Measurements from ENCODE around the gene CASP6.
A peak's percentile ranks its signal among the peaks of the same experiment; 100 is the strongest.

Gene CASP6

DNA sequence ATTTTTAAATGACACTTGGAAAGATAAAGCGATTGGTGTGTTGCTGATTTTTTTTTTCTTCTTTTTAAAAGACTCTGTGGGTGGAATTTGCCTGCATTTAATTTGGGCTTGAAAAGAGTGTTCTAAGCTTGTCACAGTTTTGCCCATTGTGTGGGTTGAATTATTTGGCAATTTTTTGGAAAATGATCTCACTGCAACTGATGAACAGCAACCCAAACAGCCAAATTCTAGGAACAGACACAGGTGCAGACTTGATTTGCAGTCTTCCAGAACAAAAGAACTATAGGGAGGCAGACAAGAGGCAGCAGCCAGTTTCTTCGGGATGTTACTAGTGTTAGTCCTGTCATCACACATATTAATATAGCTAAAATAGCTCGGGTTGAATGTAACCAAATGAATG is 40.5 kb downstream of the CASP6 start:
- ATAC-seq (no peak), DNase-seq (ENCODE audit: low spot score in 2 of 2) (no peak)
- no peak overlapping the region for H3K27ac Mint-ChIP-seq
- no peaks in the 10 kb centered on the region for H3K9me3 Mint-ChIP-seq
- H3K36me3 Mint-ChIP-seq: peaks cover 51% of the 10 kb centered on the region
- peaks cover 12% of the 10 kb centered on the region for H3K4me1 Mint-ChIP-seq
- H3K4me3 Mint-ChIP-seq: no peak overlapping the region

- no peak overlapping the region for H3K27ac Mint-ChIP-seq
- H3K4me3 Mint-ChIP-seq: no peak overlapping the region
- H3K36me3 Mint-ChIP-seq: peaks cover 51% of the 10 kb centered on the region
- DNase-seq (ENCODE audit: low spot score in 2 of 2) (no peak), ATAC-seq (no peak)
- peaks cover 12% of the 10 kb centered on the region for H3K4me1 Mint-ChIP-seq
- no peaks in the 10 kb centered on the region for H3K9me3 Mint-ChIP-seq
Observed at GRCh38 chr4:109662116-109662515, 41.1 kb downstream of the CASP6 start.

DNA sequence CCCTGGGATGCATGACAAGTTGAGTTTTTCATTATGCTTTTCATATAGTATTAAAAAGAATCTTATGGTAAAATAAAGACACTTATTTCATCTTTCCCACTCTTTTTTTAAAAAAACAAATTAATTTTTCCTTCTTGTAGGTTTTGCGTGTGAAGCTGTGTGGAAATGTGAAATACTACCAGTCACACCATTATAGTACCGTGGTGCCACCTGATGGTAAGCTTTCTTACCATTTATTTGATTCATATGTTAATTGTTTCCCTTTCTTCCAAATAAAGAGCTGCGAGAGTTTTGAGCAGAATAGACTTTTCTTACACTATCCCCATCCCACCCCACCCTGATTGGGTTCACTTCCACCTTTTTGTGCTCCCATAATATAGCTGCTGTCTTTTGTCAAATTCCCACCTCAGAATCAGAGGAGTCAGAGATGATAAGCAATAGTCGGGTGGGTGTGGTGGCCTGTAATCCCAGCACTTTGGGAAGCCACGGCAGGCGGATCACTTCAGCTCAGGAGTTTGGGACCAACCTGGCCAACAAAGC is 44.3 kb downstream of the CASP6 start:
- DNase-seq (ENCODE audit: low spot score in 2 of 2) (no peak), ATAC-seq (no peak)
- Mint-ChIP-seq H3K4me1 (no peaks in the 10 kb centered on the region), H3K27ac (no peak overlapping the region), H3K9me3 (no peaks in the 10 kb centered on the region), H3K36me3 (peaks cover 41% of the 10 kb centered on the region), H3K4me3 (no peak overlapping the region)

GRCh38 chr4:109657854-109658418 is 45.3 kb downstream of the CASP6 start:
- H3K9me3 Mint-ChIP-seq: no peaks in the 10 kb centered on the region
- no peak overlapping the region for H3K27ac Mint-ChIP-seq
- ATAC-seq (no peak), DNase-seq (ENCODE audit: low spot score in 2 of 2) (no peak)
- H3K4me1 Mint-ChIP-seq: no peaks in the 10 kb centered on the region
- no peak overlapping the region for H3K4me3 Mint-ChIP-seq
- peaks cover 34% of the 10 kb centered on the region for H3K36me3 Mint-ChIP-seq

DNA sequence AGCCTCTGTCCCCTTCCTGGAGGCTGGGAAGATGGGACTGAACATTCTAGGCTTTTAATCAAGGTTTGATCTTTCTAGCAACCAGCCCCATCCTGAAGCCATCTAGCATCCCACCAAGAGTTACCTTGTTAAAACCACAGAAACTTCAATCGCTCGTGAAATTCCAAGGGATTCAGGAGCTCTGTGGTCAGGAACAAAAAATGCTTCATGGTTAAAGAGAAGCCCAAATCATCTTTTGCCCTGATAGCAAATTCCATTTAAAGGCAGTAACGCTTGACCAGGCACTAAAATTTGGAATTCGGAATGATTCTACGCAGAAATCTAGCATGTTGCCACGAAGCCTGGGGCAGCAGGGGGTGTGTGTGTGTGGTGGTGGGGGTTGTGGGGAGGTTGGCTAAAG is 47.8 kb downstream of the CASP6 start:
- H3K27ac Mint-ChIP-seq: no peak overlapping the region
- H3K4me1 Mint-ChIP-seq: peaks cover 5% of the 10 kb centered on the region
- ATAC-seq (no peak), DNase-seq (ENCODE audit: low spot score in 2 of 2) (no peak)
- no peaks in the 10 kb centered on the region for H3K9me3 Mint-ChIP-seq
- H3K4me3 Mint-ChIP-seq: no peak overlapping the region
- H3K36me3 Mint-ChIP-seq: peaks cover 10% of the 10 kb centered on the region

DNA sequence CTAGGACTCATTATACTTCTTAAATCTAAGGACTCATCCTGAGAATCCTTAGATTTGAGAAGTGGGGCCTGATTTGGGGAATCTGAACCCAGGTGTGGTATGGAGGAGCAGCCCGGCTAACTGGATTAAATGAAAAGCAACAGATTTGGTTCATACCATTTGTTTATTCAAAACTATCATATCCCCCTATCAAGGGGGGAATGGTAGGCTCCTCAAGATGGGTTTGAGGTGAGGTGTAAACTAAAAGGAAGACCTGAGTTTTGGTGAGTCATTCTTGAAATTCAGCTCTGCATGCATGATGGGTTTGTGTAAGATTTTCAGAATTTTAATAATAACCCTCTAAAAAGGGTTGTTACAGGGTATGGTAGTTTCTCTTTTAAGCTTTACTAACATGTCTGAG is 53.4 kb downstream of the CASP6 start:
- peak overlapping the region; percentile 56 for H3K27ac Mint-ChIP-seq
- no peaks in the 10 kb centered on the region for H3K36me3 Mint-ChIP-seq
- H3K4me1 Mint-ChIP-seq: peaks cover 25% of the 10 kb centered on the region
- H3K9me3 Mint-ChIP-seq: peaks cover 5% of the 10 kb centered on the region
- peak; percentile 81 for ATAC-seq
- peak in 1 of 2 donors; percentile 57 for DNase-seq (ENCODE audit: low spot score in 2 of 2)
- no peak overlapping the region for H3K4me3 Mint-ChIP-seq

DNA sequence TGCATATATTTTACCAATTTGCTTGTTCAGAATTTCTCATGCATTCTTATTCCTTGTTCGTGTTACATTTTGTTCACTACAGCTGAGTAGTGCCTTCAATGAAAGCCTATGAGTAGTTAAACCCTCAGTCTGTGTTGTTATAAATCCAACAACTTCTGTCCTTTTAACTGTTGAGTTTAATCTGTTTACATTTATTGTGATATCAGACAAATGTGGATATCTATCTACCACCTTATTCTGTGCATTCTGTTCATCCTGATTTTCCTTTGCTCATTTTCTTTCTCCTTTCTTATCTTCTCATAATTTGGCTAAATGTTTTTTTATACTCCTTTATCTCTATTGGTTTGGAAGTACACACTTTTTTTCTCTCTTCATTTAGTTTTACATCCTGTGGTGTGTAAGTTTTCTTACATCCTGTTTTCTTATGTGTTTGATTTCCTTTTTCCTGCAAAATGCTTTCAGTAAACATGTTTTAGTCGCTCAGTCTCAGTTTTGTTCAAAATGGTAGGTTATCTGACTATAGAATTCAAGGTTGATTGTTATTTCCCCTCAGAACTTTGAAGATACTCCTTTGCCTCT is 54.2 kb downstream of the CASP6 start:
- peaks cover 5% of the 10 kb centered on the region for H3K9me3 Mint-ChIP-seq
- no peaks in the 10 kb centered on the region for H3K36me3 Mint-ChIP-seq
- H3K27ac Mint-ChIP-seq: peak overlapping the region; percentile 56
- H3K4me1 Mint-ChIP-seq: peaks cover 25% of the 10 kb centered on the region
- no peak for DNase-seq (ENCODE audit: low spot score in 2 of 2)
- no peak overlapping the region for H3K4me3 Mint-ChIP-seq
- ATAC-seq: no peak

DNA sequence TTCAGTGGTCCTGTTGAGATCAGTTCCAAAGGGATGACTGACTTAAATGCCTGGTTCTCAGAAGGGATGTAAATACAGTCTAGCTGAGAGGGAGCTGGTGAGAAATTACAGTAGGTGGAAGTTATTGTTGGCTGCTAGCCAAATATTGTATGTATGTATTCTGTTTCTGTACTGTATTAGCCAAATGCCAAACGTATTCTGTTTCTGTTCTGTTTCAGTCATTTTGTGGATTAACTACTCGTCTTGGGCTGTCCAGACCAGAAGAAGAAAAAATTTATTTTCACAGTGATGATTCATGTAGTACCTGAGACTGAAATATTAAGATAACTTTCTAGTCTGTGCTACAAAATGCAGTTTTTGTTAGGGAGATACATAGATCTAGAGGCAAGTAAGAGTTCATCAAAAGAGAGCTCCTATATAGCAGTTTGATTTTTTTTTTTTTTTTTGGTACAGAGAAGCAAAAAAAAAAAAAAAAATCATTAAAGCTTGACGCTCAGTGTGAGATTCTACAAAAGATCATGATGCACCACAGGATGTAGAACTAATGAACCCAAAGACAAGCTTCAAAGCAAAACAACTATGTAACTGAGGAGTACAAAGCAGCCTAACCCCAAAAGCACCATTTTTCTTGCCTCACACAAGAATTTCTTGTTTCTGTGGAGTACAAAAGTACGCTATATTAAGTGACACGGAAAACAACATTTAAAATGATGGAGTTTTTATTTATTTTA is 54.8 kb downstream of the CASP6 start:
- H3K4me3 Mint-ChIP-seq: no peak overlapping the region
- no peaks in the 10 kb centered on the region for H3K36me3 Mint-ChIP-seq
- peak; percentile 74 for ATAC-seq
- peaks cover 5% of the 10 kb centered on the region for H3K9me3 Mint-ChIP-seq
- DNase-seq (ENCODE audit: low spot score in 2 of 2): no peak
- H3K4me1 Mint-ChIP-seq: peaks cover 25% of the 10 kb centered on the region
- no peak overlapping the region for H3K27ac Mint-ChIP-seq

DNA sequence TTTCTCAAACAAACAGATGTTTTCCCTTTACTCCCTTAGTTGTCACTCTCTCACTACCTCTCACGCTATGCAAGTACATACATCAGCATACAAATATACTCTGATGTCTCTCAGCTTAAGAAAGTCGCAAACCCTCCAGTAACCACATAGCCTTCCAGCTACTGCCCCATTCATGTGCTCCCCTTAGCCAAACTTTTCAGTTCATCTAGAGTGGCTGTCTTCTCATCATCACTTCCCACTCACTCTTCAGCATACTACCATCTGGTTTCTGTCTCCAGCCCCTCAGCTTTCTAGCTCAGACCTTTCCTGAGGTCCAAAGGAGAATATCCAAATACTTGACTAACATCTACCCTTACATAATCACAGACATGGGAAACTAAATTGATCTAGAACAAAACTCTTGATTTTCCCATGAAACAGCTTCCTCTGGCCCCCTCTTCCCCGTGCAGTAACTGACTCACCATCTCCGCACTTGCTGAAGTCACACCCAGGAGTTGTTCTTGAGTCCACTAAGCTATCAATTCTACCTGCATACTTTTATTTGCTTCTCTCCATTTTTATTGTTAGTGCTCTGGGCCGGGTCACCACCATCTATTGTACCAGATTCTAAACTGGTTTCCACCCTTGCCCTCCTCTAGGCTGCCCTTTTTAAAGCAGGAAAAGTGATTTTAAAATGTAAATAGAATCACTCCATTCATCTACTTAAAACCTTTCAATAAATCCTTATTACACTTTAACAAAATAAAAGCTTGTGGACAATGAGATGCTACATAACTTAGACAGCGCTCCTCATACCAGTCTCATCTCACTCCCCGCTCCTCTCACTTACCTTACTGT is 57.2 kb downstream of the CASP6 start:
- Mint-ChIP-seq H3K4me1 (peaks cover 20% of the 10 kb centered on the region), H3K9me3 (peaks cover 5% of the 10 kb centered on the region), H3K4me3 (no peak overlapping the region), H3K27ac (no peak overlapping the region), H3K36me3 (no peaks in the 10 kb centered on the region)
- ATAC-seq (no peak), DNase-seq (ENCODE audit: low spot score in 2 of 2) (no peak)

DNA sequence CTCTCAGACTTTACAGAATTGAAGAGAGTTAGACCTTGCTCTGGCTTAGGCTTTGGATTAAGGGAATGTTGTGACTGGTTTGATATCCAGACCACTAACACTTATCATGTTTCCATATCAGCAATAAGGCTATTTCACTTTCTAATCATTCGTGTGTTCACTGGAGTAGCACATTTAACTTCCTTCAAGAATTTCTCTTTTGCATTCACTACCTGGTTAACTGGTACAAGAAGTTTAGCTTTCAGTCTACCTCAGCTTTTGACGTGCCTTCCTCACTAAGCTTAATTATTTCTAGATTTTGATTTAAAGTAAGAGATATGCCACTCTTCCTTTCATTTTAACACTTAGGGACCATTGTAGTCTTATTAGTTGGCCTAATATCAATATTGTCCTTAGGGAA is 62.6 kb downstream of the CASP6 start:
- peaks cover 8% of the 10 kb centered on the region for H3K9me3 Mint-ChIP-seq
- no peak overlapping the region for H3K4me3 Mint-ChIP-seq
- peaks cover 17% of the 10 kb centered on the region for H3K4me1 Mint-ChIP-seq

More for the DNA sequence above, 62.6 kb downstream of the CASP6 start:
- Mint-ChIP-seq H3K27ac (peak overlapping the region; percentile 1), H3K36me3 (no peaks in the 10 kb centered on the region)
- ATAC-seq (no peak), DNase-seq (ENCODE audit: low spot score in 2 of 2) (no peak)
